GM21447 (cell line): Measurements from ENCODE around the gene CHCHD1.
A peak's percentile ranks its signal among the peaks of the same experiment; 100 is the strongest.
"Not testable (repeated sequence)": the region's sequence is repeated elsewhere in the genome, so short reads cannot be mapped to it uniquely, and the experiment has no call there.

Experiments used
- ATAC-seq: cut with Tn5 transposase; IDR thresholded peaks from one replicate; pipeline ENCODE4 v1.9.1; 2021; ENCODE audit not compliant: unreplicated experiment

Gene CHCHD1

DNA sequence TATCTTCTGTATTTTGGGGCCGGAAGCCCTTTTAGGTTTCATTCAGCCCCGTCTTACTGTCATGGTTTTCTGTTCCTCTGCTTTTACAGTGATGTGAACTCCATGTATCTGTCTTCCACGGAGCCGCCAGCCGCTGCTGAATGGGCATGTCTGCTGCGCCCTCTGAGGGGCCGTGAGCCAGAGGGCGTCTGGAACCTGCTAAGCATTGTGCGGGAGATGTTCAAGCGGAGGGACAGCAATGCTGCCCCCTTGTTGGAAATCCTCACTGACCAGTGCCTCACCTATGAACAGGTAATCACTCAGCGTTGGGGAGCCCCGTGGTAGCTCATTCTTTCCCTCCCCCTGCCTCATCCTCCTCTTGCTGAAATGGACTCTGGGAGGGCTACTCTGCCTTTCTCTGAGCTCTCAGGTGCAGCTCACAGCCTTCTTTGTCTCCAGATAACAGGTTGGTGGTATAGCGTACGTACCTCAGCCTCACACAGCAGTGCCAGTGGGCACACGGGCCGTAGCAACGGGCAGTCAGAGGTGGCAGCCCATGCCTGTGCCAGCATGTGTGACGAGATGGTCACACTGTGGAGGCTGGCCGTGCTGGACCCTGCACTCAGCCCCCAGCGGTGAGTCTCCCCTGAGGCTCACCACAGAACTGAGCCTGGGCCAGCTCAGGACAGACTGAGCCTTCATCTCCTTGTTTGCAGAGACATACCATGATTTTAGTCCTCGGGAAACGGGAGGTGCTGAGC, 9.2 kb downstream of the CHCHD1 start:
- no peak for ATAC-seq

DNA sequence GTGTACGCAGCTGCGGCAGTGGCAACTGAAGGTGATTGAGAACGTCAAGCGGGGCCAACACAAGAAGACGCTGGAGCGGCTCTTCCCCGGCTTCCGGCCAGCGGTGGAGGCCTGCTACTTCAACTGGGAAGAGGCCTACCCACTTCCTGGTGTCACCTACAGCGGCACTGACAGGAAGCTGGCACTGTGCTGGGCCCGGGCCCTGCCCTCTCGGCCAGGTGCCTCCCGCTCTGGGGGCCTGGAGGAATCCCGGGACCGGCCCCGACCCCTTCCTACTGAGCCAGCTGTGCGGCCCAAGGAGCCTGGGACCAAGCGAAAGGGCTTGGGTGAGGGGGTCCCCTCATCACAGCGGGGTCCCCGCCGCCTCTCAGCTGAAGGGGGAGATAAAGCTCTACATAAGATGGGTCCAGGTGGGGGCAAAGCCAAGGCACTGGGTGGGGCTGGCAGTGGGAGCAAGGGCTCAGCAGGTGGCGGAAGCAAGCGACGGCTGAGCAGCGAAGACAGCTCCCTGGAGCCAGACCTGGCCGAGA, 10.1 kb downstream of the CHCHD1 start:
- ATAC-seq = no peak

DNA sequence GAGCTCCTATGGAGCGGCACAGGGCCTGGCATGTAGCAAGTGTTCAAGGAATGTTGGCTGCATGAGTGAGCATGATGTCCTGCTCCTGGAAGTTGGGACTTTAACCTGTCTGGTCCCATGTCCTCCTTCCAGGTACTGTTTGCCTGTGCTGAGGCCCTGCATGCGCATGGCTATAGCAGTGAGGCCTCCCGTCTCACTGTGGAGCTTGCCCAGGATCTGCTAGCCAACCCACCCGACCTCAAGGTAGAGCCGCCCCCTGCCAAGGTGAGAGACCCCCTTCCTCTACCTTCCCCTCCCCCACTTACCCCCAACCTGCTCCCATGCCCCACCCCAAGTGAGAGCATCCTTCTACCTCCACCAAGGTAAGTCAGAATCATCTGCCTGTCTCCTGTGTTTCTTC, 11.6 kb downstream of the CHCHD1 start:
- ATAC-seq = no peak

DNA sequence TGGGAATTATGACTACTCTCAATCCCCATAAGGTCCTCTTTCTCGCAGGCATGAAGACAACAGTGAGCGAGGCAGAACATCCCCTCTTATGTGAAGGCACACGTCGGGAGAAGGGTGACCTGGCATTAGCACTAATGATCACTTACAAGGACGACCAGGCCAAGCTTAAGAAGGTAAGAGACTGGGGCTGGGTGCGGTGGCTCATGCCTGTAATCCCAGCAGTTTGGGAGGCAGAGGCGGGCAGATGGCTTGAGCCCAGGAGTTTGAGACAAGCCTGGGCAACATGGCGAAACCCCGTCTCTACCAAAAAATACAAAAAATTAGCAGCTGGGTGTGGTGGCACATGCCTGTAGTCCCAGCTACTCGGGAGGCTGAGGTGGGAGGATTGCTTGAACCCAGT, 13.6 kb downstream of the CHCHD1 start:
- ATAC-seq = not testable (repeated sequence)

DNA sequence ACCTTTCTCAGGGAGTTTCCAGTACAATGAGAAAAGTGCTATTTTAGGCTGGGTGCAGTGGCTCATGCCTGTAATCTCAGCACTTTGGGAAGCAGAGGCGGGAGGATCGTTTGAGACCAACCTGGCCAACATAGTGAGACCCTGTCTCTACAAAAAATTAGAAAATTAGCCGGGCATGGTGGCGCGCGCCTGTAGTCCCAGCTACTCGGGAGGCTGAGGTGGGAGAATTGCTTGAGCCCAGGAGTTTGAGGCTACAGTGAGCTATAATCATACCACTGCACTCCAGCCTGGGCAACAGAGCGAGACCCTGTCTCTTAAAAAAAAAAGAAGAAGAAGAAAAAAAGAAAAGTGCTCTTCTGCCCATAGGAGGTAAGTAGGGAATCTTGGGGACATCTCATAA, 14.2 kb downstream of the CHCHD1 start:
- ATAC-seq = not testable (repeated sequence)

DNA sequence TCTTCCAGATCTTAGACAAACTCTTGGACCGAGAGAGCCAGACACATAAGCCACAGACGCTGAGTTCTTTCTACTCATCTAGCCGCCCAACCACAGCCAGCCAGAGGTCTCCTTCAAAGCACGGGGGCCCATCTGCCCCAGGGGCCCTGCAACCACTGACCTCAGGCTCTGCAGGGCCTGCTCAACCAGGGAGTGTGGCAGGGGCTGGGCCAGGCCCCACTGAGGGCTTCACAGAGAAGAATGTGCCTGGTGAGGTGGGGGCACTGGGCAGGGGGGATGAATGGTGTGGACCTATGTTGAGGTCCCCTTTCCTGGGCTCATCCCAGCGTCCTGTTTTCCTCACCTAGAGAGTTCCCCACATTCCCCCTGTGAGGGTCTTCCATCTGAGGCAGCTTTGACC, 14.9 kb downstream of the CHCHD1 start:
- no peak for ATAC-seq

DNA sequence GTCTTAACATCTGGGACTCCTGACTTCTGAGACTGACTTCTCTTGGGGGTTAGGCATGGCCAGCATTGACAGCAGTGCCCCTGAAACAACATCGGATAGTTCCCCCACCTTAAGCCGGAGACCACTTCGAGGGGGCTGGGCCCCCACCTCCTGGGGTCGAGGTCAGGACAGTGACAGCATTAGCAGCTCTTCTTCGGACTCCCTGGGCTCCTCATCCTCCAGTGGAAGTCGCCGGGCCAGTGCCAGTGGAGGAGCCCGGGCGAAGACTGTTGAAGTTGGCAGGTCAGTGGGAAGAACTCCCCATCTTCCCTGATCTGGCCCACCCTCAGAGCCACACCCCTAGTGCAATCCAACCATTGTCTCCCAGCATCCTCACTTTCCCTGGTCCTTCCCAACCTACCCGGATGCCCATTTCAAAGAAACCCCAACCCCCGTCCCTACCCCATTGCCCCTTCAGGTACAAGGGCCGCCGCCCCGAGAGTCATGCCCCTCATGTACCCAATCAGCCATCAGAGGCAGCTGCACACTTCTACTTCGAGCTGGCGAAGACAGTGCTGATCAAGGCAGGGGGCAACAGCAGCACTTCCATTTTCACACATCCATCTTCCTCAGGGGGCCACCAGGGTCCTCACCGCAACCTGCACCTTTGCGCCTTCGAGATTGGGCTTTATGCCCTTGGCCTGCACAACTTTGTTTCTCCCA, 15.6 kb downstream of the CHCHD1 start:
- ATAC-seq = no peak

DNA sequence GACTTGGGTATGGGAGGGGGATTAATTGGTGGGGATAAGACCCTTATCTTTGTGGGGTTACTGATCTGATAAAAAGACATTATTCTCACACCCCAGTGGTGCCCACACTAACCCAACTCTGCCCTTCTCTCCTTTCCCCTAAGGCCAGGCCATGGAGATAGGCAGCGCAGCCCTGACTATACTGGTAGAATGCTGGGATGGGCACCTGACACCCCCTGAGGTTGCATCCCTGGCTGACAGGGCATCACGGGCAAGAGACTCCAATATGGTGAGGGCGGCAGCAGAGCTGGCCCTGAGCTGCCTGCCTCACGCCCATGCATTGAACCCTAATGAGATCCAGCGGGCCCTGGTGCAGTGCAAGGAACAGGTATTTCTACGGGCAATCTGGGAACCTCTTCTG, 16.2 kb downstream of the CHCHD1 start:
- ATAC-seq = no peak

DNA sequence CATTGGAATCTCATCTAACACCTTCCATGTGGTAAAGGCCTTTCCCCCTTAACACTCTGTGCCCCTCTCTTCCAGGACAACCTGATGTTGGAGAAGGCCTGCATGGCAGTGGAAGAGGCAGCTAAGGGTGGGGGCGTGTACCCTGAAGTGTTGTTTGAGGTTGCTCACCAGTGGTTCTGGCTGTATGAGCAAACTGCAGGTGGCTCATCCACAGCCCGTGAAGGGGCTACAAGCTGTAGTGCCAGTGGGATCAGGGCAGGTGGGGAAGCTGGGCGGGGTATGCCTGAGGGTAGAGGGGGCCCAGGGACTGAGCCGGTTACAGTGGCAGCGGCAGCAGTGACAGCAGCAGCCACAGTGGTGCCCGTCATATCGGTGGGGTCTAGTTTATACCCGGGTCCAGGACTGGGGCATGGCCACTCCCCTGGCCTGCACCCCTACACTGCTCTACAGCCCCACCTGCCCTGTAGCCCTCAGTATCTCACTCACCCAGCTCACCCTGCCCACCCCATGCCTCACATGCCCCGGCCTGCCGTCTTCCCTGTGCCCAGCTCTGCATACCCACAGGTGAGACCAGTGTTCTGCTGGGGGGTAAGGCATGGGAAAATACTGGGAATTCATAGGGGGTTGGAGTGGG, 17.2 kb downstream of the CHCHD1 start:
- ATAC-seq = no peak

DNA sequence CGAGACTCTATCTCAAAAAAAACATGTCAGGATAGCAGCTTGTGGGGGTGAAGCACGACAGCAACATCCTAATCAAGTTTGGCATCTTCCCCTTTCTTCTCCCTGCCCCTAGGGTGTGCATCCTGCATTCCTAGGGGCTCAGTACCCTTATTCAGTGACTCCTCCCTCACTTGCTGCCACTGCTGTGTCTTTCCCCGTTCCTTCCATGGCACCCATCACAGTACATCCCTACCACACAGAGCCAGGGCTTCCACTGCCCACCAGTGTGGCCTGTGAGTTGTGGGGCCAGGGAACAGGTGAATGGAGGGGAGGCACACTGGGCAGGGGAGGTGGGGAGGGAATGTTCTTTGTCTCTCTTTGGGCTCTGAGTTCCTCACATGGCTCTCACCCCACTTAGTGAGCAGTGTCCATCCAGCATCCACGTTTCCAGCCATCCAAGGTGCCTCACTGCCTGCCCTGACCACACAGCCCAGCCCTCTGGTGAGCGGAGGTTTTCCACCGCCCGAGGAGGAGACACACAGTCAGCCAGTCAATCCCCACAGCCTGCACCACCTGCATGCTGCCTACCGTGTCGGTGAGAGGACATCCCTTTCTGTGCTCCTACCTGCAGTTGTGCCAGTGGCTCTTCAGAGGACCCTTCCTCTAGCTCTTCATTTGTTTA, 18.2 kb downstream of the CHCHD1 start:
- no peak for ATAC-seq

DNA sequence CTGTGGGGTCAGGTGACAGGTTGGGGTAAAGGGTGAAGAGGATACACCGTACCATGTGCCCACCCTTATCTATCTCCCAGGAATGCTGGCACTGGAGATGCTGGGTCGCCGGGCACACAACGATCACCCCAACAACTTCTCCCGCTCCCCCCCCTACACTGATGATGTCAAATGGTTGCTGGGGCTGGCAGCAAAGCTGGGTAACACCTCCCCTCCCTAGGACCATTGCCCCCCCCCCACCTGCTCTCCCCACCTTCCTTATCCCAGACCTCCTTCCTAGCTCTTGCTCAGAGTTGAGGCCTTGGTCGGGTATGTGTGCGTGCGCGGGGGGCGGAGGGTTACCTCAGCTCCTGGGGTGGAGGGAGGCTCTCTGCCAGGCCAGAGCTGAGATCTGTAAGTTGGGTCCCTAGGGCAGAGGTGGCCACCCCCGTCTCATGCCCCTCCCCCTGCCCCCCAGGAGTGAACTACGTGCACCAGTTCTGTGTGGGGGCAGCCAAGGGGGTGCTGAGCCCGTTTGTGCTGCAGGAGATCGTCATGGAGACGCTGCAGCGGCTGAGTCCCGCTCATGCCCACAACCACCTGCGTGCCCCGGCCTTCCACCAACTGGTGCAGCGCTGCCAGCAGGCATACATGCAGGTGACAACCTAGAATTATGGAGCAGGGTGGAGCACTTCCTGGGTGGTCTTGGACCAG, 18.9 kb downstream of the CHCHD1 start:
- no peak for ATAC-seq

DNA sequence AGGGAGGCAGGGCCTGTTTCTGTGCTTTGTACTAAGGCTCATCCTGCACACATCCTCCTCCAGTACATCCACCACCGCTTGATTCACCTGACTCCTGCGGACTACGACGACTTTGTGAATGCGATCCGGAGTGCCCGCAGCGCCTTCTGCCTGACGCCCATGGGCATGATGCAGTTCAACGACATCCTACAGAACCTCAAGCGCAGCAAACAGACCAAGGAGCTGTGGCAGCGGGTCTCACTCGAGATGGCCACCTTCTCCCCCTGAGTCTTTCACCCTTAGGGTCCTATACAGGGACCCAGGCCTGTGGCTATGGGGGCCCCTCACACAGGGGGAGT, 19.4 kb downstream of the CHCHD1 start:
- no peak for ATAC-seq

DNA sequence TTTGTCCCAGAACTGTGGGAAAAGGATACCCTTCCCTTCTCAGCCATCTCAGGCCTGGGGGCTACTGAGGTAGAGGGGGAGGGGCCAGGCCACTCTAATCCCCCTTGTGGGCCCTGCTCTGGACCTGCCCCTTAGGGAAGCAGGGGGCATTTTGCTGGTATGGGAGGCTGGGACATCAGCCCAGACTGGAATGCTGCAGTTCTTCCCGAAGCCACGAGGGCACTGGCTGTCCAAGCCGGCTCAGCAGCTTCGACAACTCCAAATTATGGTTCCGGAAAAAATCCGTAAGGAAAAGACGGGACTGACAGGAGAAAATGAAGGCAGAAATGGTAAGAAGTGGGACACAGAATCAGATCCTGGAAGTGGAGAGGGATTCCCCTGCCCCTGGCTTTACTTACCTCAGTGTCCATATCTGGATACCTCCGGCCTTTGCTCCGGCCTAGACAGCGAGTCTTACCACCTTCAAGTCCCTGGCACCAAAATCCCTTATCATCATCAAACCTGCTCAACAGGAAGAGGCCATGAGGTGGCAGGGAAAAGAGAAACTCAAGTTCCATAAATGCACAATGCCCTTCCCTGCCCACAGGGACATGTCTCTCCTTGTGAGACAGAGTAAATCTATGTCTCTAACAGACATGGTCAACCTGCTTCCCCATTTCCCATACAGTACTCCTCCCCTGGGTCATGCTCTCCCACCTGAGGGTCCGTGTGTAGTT, 20.6 kb downstream of the CHCHD1 start:
- ATAC-seq = no peak

DNA sequence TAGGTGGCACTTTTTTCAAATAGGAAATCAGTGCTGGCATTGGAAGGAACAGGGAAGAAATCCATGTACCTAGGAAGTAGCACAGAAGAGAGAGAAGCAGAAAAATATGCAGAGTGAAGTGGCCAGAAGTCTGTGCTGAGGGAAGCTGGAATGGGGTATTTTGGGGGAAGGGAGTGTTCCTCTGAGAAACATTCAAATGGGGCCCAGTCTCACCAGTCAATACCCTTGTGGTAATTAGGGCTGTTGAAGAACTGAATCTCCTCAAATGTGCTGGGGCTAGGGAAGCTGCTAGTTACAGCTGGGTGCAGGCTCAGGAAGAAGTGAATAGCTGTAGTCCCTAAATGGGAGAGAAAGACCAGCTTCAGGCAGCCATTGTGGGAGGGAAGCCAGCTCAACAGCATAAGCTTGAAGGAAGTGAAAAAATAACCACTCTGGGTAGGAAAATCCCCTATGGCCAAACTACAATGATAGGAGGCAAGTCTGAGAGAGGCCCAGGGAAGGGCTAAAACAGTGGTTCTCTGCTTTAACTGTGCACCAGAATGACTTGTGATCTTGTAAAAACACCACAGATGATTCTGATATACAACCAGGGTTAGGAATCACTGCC, 21.9 kb downstream of the CHCHD1 start:
- ATAC-seq = peak; percentile 77

DNA sequence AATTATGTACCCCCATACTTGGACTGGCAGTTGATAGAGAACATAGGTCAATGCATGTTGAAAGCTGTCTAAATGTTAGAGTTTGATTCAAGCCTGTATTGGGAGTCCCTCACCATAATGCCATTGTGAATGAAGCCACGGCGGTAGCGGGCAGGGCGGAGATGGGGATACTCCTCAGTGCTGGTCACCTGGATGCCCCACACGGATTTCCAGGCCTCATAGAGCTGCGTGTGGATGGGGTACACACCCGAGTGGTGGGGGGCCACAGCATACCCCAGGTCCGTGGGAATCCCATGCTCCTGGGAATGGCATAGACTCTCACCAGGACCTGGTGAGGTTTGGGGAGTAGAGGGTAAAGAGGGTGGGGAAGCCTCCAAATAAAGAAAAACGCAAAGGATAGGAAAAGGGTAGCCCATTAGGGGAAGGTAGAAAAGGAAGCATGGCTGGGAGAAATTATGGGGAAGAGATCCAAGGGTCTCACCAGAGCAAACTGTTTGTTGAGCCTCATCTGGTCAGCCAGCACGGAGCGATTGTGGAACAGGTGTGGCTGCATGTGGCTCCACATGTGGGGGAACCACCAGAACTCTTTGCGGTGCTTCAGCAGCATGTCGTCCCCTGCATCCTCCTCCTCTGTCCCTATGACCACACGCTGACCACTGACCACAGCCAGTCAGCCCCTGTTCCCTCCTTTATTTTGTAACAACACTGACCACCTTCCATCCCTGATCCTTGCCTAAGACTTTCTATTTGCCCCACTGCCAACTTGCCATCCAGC, 24.5 kb downstream of the CHCHD1 start:
- no peak for ATAC-seq

DNA sequence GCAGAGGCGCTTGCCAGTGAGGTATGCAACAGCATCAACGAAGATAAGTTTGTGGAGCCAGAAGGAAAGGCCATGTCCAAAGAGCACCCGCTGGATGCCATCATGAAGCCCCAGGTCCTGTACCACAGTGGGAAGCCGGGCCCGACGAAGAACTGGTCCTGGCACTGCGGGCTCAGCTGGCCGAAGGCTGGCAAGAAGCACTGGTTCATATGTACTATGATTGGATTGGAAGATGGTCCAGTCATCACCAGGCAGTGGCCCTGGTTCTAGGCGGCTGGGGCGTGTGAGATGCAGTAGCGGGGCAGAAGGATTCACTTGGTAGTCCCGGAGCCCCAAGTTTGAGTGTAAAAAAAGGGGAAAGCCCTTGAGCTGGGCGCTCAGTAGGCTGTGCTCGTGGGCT, 25.6 kb downstream of the CHCHD1 start:
- ATAC-seq = no peak

DNA sequence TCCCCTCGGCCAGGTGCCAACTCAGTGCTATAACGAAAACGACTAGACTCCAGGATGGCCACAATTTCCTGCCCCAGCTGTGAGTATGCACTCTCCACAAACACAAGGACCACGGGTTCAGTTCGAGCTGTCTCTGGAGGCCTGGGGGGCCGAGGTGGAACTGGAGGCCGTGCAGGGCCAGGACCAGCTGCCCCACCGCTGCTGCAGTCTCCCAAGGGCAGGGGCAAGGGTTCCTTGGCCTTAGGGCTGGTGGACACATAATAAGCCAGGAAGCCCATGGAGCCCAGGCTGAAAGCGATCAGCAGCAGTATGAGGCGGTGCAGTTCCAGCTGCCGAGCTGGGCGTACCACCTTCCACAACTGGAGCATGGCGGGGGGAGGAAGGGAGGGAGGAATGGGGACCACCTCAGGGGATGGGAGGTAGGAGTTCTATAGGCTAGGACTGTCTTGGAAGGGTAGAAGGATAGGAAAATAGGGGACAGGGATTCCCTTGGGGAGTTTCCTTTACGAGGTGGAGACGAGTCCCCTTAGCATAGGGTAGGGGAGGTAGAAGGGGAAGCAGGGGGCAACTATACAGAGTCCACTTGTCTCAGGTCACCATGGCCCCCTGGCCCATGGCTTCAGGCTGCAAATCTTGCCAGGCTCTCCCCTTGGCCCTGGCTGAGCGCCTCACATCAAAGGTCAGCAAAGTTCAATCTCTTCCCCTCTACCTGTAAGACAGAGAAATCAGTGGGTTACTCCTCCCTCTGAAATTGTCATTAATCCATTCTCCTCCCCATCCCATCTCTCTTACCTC, 26.4 kb downstream of the CHCHD1 start:
- ATAC-seq = no peak

DNA sequence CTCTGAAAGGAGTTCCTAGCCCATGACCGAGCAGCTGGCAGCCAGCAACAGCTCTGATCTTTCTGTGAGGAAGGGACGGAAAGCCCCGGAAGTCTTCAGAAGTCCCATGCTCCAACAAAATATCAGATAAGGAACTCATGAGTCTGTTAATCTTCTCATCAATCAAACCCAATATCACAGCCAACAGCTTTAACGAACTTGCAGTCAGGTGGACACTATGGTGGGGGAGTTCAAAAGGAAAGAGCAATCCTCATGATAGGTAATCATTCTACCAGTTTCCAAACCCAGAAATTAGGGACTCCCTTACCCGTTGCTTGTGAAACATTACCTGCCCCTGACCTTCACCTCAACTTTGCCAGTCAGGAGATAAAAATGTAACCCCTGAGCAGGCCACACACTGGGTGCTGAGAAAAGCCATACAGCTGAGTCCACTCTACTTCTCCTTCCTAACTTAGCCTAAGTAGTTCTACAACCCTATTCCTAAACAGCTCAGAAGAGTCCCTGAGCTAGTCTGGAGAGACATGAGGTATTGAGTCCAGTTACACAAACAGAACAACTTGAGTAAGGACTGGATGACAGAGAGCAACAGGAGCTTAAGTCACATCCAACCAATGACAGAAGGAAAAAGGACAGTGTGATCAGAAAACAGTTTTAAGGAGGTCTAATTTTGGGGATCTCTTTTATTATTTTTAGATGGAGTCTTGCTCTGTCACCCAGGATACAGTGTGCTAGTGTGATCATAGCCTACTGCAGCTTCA, 27.4 kb downstream of the CHCHD1 start:
- ATAC-seq = no peak
